ENCODE measurements around the gene LKAAEAR1. TPM values are rescaled to one million over a fixed set of nuclear protein-coding genes. Genes with fewer than 3 reads are reported as not detected.

LKAAEAR1 gene
- total and polyA plus RNA-seq, 4 donors: 0.51 to 2.3 (median 0.65) TPM

GRCh38 chr20:64042054-64042781 lies 42.0 kb downstream of the LKAAEAR1 start:
- no peak for TF ChIP-seq CTCF (IDR thresholded peaks at IDR 0.05; ENCODE audit: control extremely low read depth, extremely low read depth)
- Histone ChIP-seq H3K27me3 (ENCODE audit: control insufficient read depth in 3 of 3, insufficient read depth in 3 of 3, low read length in 2 of 3) (peaks cover 0 to 56% (median 24%) of the 10 kb centered on the region in 3 donors), H3K27ac (ENCODE audit: low read depth in 1 of 2, low read length in 1 of 2) (peak overlapping the region; percentile 62 to 68), H3K4me3 (peak overlapping the region; percentile 28), H3K4me1 (ENCODE audit: control insufficient read depth in 5 of 5, insufficient read depth in 5 of 5, low read length in 5 of 5) (peaks cover 0 to 27% (median 13%) of the 10 kb centered on the region in 5 donors), H3K9me3 (ENCODE audit: control insufficient read depth in 4 of 4, insufficient read depth in 3 of 4, low read length in 3 of 4) (no peaks in the 10 kb centered on the region), H3K36me3 (ENCODE audit: control insufficient read depth in 4 of 4, insufficient read depth in 4 of 4, low read length in 4 of 4) (peaks cover 0 to 3% (median under 1%) of the 10 kb centered on the region in 4 donors), H3K9ac (ENCODE audit: insufficient read depth in 1 of 2, low read length in 2 of 2) (no peak overlapping the region)
- DNase-seq (peak in 1 of 3 donors; percentile 50), ATAC-seq (ENCODE audit: insufficient read depth, low FRiP score) (no peak)
- WGBS, 2 donors: 1 to 2% methylated on average over 44 to 55 of the region's 55 CpGs

DNA sequence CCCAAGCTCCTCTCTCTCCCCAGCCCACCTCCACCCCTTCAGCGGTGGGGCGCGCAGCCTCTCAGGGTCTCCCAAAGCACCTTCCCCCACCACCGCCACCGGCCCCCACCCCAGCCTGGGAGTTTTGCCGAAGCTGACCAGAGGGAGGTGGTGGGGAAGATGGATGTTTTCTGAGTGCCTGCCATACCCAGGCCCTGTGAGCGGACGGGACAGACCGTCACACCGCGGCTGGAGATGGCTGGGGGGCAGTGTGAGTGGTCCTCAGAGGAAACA lies 42.5 kb downstream of the LKAAEAR1 start:
- Histone ChIP-seq H3K27ac (ENCODE audit: low read depth in 1 of 2, low read length in 1 of 2) (peak overlapping the region; percentile 62 to 68), H3K4me1 (ENCODE audit: control insufficient read depth in 5 of 5, insufficient read depth in 5 of 5, low read length in 5 of 5) (peaks cover 0 to 27% (median 13%) of the 10 kb centered on the region in 5 donors), H3K36me3 (ENCODE audit: control insufficient read depth in 4 of 4, insufficient read depth in 4 of 4, low read length in 4 of 4) (peaks cover 0 to 1% (median 0%) of the 10 kb centered on the region in 4 donors), H3K9ac (ENCODE audit: insufficient read depth in 1 of 2, low read length in 2 of 2) (no peak overlapping the region), H3K4me3 (no peak overlapping the region), H3K27me3 (ENCODE audit: control insufficient read depth in 3 of 3, insufficient read depth in 3 of 3, low read length in 2 of 3) (peaks cover 0 to 52% (median 27%) of the 10 kb centered on the region in 3 donors), H3K9me3 (ENCODE audit: control insufficient read depth in 4 of 4, insufficient read depth in 3 of 4, low read length in 3 of 4) (no peaks in the 10 kb centered on the region)
- WGBS, 2 donors: 11% methylated on average over 11 of the region's 11 CpGs
- ATAC-seq (ENCODE audit: insufficient read depth, low FRiP score): no peak
- no peak for TF ChIP-seq CTCF (IDR thresholded peaks at IDR 0.05; ENCODE audit: control extremely low read depth, extremely low read depth)
- DNase-seq: no peak

- TF ChIP-seq CTCF (IDR thresholded peaks at IDR 0.05; ENCODE audit: control extremely low read depth, extremely low read depth): no peak
- H3K9me3 ChIP-seq (ENCODE audit: control insufficient read depth in 4 of 4, insufficient read depth in 3 of 4, low read length in 3 of 4): no peaks in the 10 kb centered on the region
- H3K27ac ChIP-seq (ENCODE audit: low read depth in 1 of 2, low read length in 1 of 2): peak overlapping the region in 1 of 2 donors; percentile 48
- peaks cover 0 to 48% (median 28%) of the 10 kb centered on the region in 3 donors for H3K27me3 ChIP-seq (ENCODE audit: control insufficient read depth in 3 of 3, insufficient read depth in 3 of 3, low read length in 2 of 3)
- H3K36me3 ChIP-seq (ENCODE audit: control insufficient read depth in 4 of 4, insufficient read depth in 4 of 4, low read length in 4 of 4): no peaks in the 10 kb centered on the region
- H3K9ac ChIP-seq (ENCODE audit: insufficient read depth in 1 of 2, low read length in 2 of 2): no peak overlapping the region
- H3K4me3 ChIP-seq: no peak overlapping the region
- ATAC-seq (ENCODE audit: insufficient read depth, low FRiP score) (no peak), DNase-seq (no peak)
- peaks cover 0 to 27% (median 13%) of the 10 kb centered on the region in 5 donors for H3K4me1 ChIP-seq (ENCODE audit: control insufficient read depth in 5 of 5, insufficient read depth in 5 of 5, low read length in 5 of 5)
- WGBS, 2 donors: 33 to 42% methylated on average over 15 of the region's 15 CpGs
These were observed 43.0 kb downstream of the LKAAEAR1 start for GRCh38 chr20:64041040-64041780.
